CMK (cell line): ENCODE measurements around the gene CLCN5.
"Not testable (repeated sequence)": the region's sequence is repeated elsewhere in the genome, so short reads cannot be mapped to it uniquely, and the experiment has no call there.

Experiments used
- DNase-seq: peaks from one replicate; pipeline ENCODE4 v3.0.0-alpha.2; 2010; ENCODE audit warnings: low read depth

Gene CLCN5

GRCh38 chrX:49995795-49996455 lies 73.5 kb downstream of the CLCN5 start:
- DNase-seq, result no peak

- no peak for DNase-seq
Observed at GRCh38 chrX:49996474-49996873, 74.1 kb downstream of the CLCN5 start.

- DNase-seq, result no peak
Observed at GRCh38 chrX:49999087-49999486, 76.7 kb downstream of the CLCN5 start.

DNA sequence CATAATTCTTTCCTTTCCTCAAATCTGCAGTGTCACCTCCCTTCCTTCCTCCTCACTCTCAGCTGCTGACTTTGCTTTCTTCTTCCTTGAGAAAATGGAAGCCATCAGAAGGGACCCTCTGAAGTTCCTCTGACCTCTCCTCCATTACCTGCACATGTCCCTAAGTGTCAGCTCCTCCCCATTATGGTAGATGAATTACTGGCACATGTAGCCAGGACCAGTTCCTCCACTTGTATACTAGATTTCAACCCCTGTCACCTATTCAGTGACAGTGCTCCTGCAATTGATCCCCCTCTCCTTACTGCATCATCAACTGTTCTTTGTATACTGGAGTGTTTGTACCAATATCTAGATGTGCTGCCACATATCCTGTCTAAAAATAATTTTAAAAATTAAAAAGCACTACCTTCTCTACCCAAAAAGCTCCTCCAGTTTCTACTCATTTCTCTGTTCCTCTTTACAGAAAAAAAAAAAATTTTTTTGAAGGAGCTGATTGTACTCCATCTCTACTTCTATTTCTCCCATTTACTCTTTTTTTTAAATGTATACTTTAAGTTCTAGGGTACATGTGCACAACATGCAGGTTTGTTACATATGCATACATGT lies 78.6 kb downstream of the CLCN5 start:
- no peak for DNase-seq

GRCh38 chrX:50002067-50002714 lies 79.8 kb downstream of the CLCN5 start:
- DNase-seq, result no peak

DNA sequence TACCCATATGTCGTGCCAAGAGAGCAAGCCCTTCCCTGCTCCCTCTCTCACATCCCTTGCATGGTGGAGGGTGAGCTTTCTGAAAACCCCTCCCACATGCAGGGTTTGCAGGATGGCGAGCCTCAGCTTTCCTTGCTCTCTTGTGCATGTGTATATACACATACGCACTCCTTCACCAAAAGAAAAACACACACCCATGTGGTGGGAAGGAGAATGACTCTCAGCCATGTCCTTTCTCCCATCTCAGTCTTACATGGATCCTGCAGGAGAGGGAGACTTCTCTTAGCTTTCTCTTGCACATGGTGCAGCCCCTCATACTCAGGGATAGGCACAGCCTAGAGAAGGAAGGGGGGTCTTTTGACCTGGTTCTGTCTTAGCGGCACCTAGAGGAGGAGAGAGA lies 81.1 kb downstream of the CLCN5 start:
- no peak for DNase-seq

- no peak for DNase-seq
Observed at GRCh38 chrX:50003927-50004326, 81.5 kb downstream of the CLCN5 start.

DNA sequence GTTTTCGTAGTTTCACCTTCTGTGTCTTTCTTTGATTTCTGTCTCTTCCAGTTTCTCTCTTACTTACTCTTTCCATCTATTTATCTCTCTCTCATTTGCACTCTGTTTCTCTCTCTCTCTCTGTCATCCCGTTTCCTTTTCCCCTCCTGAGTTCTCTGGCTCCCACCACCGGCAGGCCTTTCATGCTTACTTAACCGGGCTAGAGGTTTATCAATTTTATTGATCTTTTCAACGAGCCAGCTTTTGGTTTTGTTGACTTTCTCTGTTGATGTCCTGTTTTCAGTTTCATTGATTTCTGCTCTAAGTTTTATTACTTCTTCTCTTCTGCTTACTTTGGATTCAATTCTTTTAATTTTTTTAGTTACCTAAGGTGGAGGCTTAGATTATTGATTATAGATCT lies 103.2 kb downstream of the CLCN5 start:
- not testable (repeated sequence) for DNase-seq

DNA sequence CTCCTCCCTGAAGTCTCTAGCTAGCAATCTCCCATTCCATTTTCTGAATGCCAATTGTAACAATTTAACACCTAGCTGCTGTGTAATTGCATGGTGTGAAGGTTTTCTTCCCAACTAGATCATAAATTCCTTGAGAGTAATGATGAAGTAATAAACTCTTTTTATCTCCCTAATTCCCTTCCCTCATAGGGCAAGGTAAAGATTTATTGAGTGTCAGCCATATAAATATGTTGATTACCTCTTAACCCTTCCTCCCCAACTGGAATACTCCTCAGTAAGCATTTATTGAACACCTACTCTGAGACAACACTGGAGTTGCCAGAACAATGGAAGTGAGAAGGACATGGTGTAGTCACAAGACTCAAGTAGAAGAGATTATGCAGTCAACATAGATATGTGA lies 112.7 kb downstream of the CLCN5 start:
- DNase-seq, result no peak

DNA sequence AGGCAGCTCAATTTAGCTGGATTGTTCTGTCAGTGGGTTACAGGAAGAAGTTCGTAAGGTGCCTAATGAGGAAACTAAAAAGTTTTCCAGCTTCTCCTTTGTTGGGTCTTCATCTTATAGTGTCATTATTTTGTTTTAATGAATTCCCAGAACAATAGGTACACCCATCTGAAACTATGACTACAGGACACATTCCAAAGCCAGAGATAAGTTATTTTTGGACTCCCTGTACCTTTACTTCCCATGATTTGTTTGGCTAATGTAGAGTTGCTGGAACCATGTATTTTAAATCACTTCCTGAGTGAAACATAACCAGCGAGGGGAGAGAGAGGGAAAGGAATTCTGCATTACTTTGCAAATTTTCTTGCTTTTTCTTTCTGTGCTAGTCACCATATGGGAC lies 114.0 kb downstream of the CLCN5 start:
- no peak for DNase-seq

- DNase-seq, result no peak
Observed at GRCh38 chrX:50045823-50046222, 123.4 kb downstream of the CLCN5 start.

GRCh38 chrX:50049228-50049627 lies 126.8 kb downstream of the CLCN5 start:
- no peak for DNase-seq

- no peak for DNase-seq
Observed at GRCh38 chrX:50054147-50054546, 131.8 kb downstream of the CLCN5 start.

DNA sequence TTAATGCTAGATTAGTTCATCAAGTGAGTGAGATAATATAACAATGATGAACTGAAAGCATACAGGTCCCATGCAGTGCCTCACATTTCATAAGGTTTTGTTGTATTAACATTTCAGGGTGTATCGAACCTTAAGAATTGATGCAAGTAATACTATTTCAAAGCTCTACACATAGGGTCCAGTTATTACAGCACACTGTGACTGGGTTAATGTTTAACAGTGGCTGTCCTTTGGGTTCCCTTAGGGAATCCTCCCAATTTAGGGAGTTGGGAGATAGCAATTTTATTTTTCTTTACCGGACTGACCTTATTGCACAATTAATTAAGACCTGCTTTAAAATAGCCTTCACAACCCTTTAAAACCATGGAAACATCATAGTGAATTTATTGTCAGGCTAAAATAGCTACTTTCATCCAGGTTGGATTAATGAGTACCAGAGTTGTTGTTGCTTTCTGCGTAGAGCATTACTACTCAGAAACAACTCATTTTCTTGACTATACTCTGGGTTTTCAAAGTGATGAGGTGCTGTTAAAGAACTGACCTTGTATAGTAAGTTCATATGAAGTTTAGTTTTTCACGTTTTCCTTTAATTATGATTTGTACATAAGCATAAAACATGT lies 144.0 kb downstream of the CLCN5 start:
- no peak for DNase-seq

DNA sequence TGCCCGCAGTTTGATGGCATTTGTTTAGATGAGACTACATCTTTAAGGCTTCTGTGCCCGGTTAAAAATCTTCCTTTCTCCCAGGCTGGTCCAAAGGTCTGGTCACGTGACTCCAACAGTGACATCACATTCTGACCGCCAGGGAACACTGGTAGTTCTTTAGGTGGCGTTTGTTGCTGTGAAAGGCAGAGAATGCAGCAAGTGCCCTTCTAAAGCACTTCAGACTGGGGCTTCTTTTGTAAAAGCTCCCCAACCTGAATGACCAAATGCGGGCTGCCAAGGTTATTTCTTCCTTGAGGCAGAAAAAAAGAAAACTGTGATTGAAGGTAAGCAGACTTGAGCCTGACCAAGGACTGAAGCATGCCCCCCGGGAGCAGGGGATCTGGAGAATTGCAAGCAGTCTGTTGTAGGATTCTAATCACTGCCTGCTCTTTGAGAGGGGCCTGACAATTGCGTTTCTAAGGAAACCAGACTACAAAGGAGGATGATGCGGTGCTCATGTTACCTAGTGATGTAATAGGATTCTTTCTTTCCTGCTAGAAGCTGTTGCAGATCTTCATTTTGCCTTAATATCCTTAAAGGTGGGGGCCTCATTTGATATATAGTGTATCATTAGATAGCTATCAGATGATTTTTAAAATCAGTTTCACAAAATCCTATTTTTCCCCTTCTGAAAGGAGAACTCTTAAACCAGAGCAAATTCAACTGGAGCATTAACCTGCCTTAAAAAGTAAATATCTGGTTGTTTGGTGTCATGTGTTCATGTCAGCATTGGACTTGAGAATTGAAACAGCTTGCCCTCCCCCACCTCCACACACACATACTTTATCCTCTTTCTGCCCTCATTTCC lies 145.3 kb downstream of the CLCN5 start:
- DNase-seq, result no peak

GRCh38 chrX:50068285-50068563 lies 145.8 kb downstream of the CLCN5 start:
- DNase-seq, result no peak

DNA sequence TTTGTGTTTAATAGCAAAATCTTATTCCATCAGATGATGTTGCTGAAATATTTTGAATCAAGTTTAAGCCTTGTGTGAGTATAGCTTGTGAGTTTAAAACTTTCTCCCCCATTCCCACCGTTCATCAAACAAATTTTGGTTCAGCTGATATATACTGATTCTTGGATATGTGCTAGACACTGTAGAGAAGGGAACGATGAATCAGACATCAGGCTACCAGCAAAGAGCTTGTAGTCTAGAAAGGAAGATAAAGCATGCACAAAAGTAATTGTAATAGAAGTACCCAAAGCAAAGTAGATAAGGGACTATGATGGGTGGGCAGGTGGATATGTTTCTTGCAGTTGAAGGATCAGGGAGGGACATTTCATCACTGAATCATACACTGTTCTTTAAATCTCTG lies 146.5 kb downstream of the CLCN5 start:
- no peak for DNase-seq

- DNase-seq, result no peak
Observed at GRCh38 chrX:50071494-50071893, 149.1 kb downstream of the CLCN5 start.

GRCh38 chrX:50072110-50072509 lies 149.7 kb downstream of the CLCN5 start:
- DNase-seq, result no peak

GRCh38 chrX:50073601-50074000 lies 151.2 kb downstream of the CLCN5 start:
- no peak for DNase-seq

DNA sequence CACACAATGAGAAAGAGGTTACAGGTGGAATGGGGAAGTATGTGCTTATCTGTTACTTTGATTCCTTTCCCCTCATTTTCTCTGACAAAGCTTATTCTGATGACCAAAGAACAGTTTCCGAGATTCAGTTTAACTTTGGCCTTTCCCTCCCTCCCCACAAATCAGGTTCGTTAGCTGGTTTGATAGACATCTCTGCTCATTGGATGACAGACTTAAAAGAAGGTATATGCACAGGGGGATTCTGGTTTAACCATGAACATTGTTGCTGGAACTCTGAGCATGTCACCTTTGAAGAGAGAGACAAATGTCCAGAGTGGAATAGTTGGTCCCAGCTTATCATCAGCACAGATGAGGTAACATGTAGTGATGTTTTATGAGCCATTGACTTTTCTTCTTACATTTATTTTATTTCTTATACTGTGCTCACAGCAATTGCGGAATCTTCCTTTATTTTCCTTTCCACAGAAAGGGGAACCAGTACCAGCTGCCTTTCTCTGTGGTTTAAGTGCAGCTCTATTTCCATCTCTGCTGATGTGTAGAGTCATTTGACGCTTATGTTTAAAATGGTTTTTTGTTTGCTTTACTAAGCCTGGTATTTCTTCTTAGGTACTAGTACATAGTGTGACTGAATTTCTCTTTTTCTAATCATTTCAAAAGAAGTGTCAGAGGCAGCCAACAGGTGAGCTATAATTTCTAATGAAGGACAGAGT lies 153.4 kb downstream of the CLCN5 start:
- no peak for DNase-seq
